H1 (cell line): Measurements from ENCODE around the gene LHB.

Source experiments
- CBX8 ChIP-seq: fragments of 300-800, 300-1000 bp; sonication (generic); IDR thresholded peaks from 2 replicates; pipeline ENCODE4 v1.7.1; 2016; ENCODE audit warnings: low read depth, low read length, borderline replicate concordance
- CEBPB ChIP-seq: IDR thresholded peaks from 2 replicates; pipeline ENCODE4 v1.6.1; 2012; ENCODE audit warnings: low read depth, low read length
- CREB1 ChIP-seq: IDR thresholded peaks from 2 replicates; pipeline ENCODE4 v1.6.1; 2012; ENCODE audit warnings: inconsistent platforms
- CTCF ChIP-seq, 3 experiments: IDR thresholded peaks; 1 replicate in 2 of 3; 2 replicates in 1 of 3; pipeline versions ENCODE4 v1.5.1 to v1.6.1; 2011; ENCODE audit warnings: low read length in 3 of 3, mild to moderate bottlenecking in 3 of 3, inconsistent platforms in 2 of 3, low read depth in 1 of 3, moderate library complexity in 1 of 3; ENCODE audit not compliant: insufficient read depth in 1 of 3; ENCODE audit errors: control extremely low read depth in 1 of 3
- HDAC2 ChIP-seq, 2 experiments: fragments of 300-600 bp in 1 of 2; sonication (generic) in 1 of 2; IDR thresholded peaks; 2 replicates each; pipeline ENCODE4 v1.6.1; 2011 to 2012; ENCODE audit warnings: low read depth in 2 of 2, low read length in 2 of 2, mild to moderate bottlenecking in 2 of 2, moderate library complexity in 2 of 2, borderline replicate concordance in 1 of 2, inconsistent platforms in 1 of 2
- PHF8 ChIP-seq: fragments of 200-600 bp; sonication (generic); conservative IDR thresholded peaks from 2 replicates; pipeline ENCODE4 v1.7.1; 2012; ENCODE audit warnings: low read depth, mild to moderate bottlenecking, inconsistent platforms, low read length, moderate library complexity

- TF ChIP-seq CREB1, result no peak
- no peak; a peak in 1 of 4 replicates for TF ChIP-seq CTCF (IDR thresholded peaks at IDR 0.05; ENCODE audit: control extremely low read depth in 1 of 3, insufficient read depth in 1 of 3, low read depth in 1 of 3, low read length in 3 of 3)
- TF ChIP-seq CEBPB, result no peak
- no peak for TF ChIP-seq PHF8
- TF ChIP-seq CBX8, result no peak
- TF ChIP-seq HDAC2 (IDR thresholded peaks at IDR 0.05; ENCODE audit: borderline replicate concordance in 1 of 2, low read depth in 2 of 2, low read length in 2 of 2), result no peak
Observed at GRCh38 chr19:49064768-49065611, 48.1 kb upstream of the LHB start, which contains the start of gene NTF4.
